Jurkat, Clone E6-1 (cell line): ENCODE results near the gene TCP11L2.
"Not testable (repeated sequence)": the region's sequence is repeated elsewhere in the genome, so short reads cannot be mapped to it uniquely, and the experiment has no call there.

Experiments used
- DNase-seq: peaks from one replicate; pipeline ENCODE4 v3.0.0-alpha.2; 2011; ENCODE audit warnings: low read depth, low spot score
- H3K4me3 ChIP-seq: 2 replicates; pipeline ENCODE4 v1.5.1; 2011; ENCODE audit warnings: mild to moderate bottlenecking, low read length, control low read depth, moderate library complexity

TCP11L2 gene

DNA sequence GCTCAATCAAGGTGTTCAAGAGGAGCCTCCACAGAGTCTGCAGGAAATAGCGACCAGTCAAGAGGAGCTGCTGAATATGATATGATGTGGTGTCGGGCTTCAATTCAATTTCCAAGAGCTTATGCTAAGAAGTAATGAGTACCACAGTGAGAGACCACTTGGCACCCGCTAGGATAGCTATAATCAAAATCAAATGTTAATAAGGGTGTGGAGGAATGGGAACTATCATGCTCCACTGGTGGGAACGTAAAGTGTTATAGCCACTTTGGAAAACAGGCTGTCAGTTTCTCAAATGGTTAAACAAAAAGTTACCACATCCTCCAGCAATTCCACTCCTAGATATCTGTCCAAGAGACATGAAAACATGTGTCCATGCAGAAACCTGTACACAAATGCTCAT is 61.7 kb downstream of the TCP11L2 start:
- DNase-seq, result no peak
- H3K4me3 ChIP-seq, result no peak overlapping the region

DNA sequence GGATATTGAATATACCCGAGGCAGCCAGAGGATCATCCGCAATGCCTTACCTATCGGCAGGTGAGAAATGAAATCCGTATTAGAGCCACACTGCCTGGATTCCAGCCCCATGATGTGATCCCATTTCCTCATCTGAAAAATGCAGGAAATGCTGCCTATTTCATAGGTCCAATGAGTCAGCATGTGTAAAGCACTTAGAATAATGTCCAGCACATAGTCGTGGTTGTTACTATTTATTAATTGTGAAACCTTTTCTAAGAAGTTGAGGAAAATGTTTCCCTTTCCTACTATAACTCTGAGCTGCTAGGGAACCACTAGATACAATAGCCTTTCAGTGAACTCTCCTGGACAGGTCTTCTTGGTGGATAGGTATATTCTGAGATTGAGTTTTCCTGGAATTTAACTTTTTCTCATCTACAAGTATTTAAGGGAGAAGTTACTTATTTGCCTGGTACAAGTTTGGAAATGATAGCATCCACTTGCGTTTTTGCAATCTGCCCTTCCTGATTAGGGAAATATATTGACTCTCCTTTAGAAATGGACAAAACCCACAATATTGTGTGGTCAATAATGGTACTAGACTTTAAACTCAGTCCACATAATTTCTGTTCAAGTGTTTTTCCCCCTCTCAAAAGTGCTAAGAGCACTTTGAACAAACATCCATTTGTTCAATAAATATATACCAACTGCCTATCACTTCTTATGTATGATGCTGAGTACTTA is 67.3 kb downstream of the TCP11L2 start:
- H3K4me3 ChIP-seq, result no peak overlapping the region
- no peak for DNase-seq

DNA sequence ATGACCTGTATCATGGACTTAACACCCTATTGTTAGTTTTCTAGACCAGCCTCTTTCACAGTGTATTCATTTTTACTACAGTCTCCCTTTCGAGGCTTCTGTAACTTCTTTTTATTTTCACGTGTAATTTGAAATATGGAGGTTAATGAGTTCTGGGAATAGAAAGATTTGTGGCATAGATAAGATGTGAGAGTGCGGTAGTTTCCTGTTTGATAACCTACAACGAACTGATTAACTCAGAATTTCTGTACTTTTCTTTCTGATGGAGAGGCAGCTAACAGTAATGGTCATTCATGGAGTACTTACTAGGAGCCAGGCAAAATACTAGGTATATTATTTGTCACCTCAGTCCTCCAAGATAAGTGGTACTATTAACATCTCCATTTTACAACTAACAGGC is 76.3 kb downstream of the TCP11L2 start:
- no peak overlapping the region for H3K4me3 ChIP-seq
- DNase-seq, result no peak

DNA sequence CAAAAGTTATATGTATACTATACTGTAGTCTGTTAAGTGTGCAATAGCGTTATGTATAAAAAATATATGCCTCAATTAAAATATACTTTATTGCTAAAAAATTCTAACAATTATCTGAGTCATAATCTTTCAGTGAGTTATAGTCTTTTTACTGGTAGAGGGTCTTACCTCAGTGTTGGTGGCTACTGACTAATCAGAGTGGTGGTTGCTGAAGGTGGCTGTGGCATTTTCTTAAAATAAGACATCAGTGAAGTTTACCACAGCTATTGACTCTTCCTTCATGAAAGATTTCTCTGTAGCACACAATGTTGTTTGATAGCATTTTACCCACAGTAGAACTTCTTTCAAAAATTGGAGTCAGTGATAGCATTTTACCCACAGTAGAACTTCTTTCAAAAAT is 78.4 kb downstream of the TCP11L2 start:
- no peak overlapping the region for H3K4me3 ChIP-seq
- DNase-seq, result no peak

DNA sequence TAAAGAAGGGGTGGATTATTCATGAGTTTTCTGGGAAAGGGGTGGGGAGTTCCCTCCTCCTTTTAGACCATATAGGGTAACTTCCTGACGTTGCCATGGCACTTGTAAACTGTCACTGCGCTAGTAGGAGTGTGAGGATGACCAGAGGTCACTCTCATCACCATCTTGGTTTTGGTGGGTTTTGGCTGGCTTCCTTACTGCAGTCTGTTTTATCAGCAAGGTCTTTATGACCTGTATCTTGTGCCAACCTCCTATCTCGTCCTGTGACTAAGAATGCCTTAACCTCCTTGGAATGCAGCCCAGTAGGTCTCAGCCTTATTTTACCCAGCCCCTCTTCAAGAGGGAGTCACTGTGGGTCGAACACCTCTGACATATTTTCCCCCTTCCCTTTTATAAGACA is 79.3 kb downstream of the TCP11L2 start:
- not testable (repeated sequence) for H3K4me3 ChIP-seq, DNase-seq

DNA sequence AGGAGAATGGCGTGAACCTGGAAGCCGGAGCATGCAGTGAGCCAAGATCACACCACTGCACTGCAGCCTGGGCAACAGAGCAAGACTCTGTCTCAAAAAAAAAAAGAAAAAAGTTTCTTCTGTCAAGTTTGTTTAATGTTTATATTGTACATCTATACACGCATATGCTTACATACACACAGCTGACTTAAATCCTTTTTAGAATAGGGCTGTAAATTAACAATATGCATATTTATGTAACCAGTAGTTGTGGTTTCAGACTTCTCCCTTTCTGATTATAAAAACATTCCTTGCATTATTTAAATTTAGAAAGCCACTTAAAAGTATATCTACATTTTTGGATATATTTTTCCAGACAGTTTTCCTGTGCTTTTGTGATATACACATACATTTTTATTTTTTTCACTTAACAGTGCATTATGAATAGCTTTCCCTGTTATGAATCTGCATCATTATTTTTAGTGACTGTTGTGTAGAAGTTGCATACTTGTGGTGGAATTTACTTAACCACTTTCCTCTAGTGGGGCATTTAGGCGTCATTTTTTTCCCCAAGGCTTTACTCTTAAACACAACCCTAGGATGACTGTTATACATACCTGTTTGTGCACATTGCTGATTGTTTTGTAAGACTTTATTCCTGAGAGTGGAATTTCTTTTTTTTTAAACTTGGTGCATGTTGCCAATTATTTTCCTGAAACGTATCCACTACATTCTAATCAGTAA is 84.4 kb downstream of the TCP11L2 start:
- no peak for DNase-seq
- no peak overlapping the region for H3K4me3 ChIP-seq

DNA sequence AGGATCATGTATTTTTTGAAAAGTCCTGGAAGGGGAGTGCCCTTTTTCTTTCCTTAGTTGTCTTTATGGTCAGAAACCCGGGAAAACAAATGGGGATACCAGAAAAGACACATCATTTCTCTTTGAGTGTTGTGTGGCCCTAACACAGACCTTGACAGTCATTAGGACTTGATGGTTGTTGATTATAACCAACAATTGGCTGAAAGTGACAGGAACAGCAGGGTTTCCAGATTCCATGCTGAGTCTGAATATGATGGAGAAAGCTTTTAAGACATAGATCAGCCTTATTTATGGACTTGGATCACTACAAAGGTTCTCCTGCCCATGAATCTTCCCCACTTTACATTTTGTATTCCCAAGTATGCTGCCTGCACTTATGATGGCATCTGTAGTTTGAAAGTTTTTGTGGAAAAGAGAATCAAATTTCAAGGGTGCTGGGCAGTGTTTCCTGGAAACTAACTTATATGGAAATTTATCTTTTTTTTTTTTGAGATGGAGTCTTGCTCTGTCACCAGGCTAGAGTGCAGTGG is 85.4 kb downstream of the TCP11L2 start:
- DNase-seq, result no peak

DNA sequence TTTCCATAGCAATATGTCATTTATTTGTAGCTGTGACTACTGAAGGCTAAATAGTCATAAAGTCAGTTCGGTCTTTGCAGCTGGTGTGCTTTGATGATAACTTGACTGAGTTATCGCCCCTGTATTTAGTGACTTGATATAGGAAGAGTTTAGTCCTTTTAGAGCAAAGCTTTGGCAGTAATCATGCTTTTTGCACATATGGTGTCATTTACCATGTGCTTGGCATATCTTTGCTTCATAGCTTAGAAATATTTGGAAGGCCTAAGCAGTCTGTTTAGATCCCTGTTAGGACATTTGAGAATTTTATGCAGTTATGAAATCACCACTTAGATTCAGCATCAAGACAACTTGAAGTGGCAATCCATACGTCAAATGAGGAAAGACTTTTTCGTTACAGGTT is 86.6 kb downstream of the TCP11L2 start:
- DNase-seq, result no peak
- no peak overlapping the region for H3K4me3 ChIP-seq

More for the DNA sequence above, 85.4 kb downstream of the TCP11L2 start:
- H3K4me3 ChIP-seq, result no peak overlapping the region

DNA sequence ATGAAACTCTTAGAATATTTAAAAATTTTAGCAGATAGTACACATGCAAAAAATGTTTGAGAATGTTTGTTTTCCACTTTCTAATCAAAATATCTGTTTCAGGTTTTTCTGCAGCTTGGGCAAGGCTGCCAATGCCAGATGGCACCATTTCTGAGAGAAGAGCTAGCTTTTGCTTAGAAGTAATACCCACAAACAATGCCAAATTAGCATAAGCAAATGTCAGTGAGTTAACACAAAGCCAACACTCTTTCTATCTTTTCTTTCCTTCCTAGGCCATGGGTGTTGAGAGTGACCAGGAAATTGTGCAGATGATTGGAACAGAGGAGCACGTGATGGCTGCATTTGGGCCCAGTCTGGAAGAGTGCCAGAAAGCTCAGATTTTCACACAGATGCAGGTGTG is 90.2 kb downstream of the TCP11L2 start:
- no peak for DNase-seq
- no peak overlapping the region for H3K4me3 ChIP-seq
